ENCODE data around the gene MRPL44. TPM values are rescaled to one million over a fixed set of nuclear protein-coding genes. Genes with fewer than 3 reads are reported as not detected.
A peak's percentile ranks its signal among the peaks of the same experiment; 100 is the strongest.

MRPL44 gene
- total RNA-seq, 1 donor from 2014 or later: 22.7 TPM

- Mint-ChIP-seq H3K4me1 (ENCODE audit: unreplicated experiment) (peaks cover 29% of the 10 kb centered on the region), H3K27me3 (ENCODE audit: unreplicated experiment) (no peaks in the 10 kb centered on the region)
These were observed 13.7 kb upstream of the MRPL44 start for GRCh38 chr2:223943561-223944008.

DNA sequence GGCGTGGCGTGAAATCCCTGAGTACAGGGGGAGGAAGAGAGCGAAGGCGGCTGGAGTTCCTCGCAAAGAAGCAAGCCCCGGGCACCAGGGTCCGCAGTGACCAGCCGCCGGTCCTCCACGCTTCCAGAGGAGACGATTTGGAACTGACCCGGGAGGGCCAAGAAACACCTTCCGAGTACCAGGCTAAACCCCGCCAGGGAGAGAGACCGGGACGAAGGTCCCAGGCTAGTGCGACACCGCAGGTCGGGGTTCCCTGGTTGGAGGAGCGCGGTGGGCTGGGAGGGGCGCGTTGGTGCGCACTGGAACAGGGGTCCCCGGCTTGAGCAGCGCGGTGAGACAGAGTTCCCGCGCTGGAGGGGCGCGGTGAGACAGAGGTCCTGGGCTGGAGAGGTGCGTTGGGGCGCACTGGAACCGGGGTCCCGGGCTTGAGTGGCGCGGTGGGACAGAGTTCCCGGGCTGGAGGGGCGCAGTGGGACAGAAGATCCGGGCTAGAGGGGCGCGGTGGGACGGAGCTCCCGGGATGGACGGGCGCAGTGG is 13.0 kb upstream of the MRPL44 start:
- Mint-ChIP-seq H3K27ac (ENCODE audit: unreplicated experiment) (peak overlapping the region; percentile 95), H3K4me3 (ENCODE audit: unreplicated experiment) (peak overlapping the region; percentile 95), H3K4me1 (ENCODE audit: unreplicated experiment) (peaks cover 29% of the 10 kb centered on the region), H3K36me3 (ENCODE audit: unreplicated experiment) (peaks cover 9% of the 10 kb centered on the region), H3K9me3 (ENCODE audit: unreplicated experiment) (no peaks in the 10 kb centered on the region), H3K27me3 (ENCODE audit: unreplicated experiment) (no peaks in the 10 kb centered on the region)
- DNase-seq (ENCODE audit: extremely low spot score, unreplicated experiment): no peak
- TF ChIP-seq CTCF (IDR thresholded peaks at IDR 0.05): no peak

More at GRCh38 chr2:223943561-223944008, 13.7 kb upstream of the MRPL44 start:
- Mint-ChIP-seq H3K36me3 (ENCODE audit: unreplicated experiment) (peaks cover 9% of the 10 kb centered on the region), H3K4me3 (ENCODE audit: unreplicated experiment) (peak overlapping the region; percentile 95), H3K27ac (ENCODE audit: unreplicated experiment) (peak overlapping the region; percentile 95), H3K9me3 (ENCODE audit: unreplicated experiment) (no peaks in the 10 kb centered on the region)
- no peak for DNase-seq (ENCODE audit: extremely low spot score, unreplicated experiment)
- no peak for TF ChIP-seq CTCF (IDR thresholded peaks at IDR 0.05)

DNA sequence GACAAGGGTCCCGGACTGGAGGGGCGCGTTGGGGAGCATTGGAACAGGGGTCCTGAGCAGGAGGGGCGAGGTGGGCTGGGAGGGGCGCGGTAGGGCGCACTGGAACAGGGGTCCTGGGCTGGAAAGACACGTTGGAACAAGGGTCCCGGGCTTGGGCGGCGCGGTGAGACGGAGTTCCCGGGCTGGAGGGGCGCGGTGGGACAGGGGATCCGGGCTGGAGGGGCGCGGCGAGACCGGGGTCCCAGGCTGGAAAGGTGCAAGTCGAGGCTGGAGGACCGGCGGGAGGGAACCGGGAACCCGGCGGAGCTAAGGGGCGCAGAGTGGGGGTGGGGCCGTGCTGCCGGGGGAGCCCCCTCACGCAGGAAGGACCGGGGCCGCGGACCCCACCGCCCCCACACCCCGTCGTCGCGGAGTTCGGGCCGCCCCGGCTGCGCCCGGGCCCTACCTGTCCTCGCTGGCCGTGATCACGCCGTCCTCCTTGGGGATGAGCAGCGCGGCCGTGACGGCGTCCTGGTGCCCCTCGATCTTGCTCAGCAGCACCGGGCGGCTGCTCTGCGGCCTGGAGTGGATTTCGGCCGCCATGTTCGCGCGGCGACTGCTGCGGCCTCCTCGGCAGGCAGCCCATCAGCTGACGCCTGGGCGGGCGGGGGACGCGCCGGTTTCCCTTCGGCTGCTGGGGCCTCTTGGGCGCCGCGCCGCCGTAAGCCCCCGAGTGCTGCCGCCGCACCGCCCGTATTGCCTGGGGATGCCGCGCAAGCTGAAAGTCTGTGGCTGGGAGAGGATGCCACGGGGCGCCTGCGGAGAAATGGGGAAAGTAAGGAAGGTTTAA is 12.3 kb upstream of the MRPL44 start, which contains the start of gene WDFY1:
Gene WDFY1 (minus strand): TSS at position 633 of the 829 bp plus-strand sequence. CDS start 51 bp downstream, at position 582.
- Mint-ChIP-seq H3K9me3 (ENCODE audit: unreplicated experiment) (no peaks in the 10 kb centered on the region), H3K4me3 (ENCODE audit: unreplicated experiment) (peak within 1 kb of the TSS; percentile 95), H3K27me3 (ENCODE audit: unreplicated experiment) (no peaks in the 10 kb centered on the region), H3K36me3 (ENCODE audit: unreplicated experiment) (peaks cover 5% of the 10 kb centered on the region), H3K27ac (ENCODE audit: unreplicated experiment) (peak within 1 kb of the TSS; percentile 95), H3K4me1 (ENCODE audit: unreplicated experiment) (peaks cover 25% of the 10 kb centered on the region)
- DNase-seq (ENCODE audit: extremely low spot score, unreplicated experiment): peak; percentile 95
- no peak for TF ChIP-seq CTCF (IDR thresholded peaks at IDR 0.05)

DNA sequence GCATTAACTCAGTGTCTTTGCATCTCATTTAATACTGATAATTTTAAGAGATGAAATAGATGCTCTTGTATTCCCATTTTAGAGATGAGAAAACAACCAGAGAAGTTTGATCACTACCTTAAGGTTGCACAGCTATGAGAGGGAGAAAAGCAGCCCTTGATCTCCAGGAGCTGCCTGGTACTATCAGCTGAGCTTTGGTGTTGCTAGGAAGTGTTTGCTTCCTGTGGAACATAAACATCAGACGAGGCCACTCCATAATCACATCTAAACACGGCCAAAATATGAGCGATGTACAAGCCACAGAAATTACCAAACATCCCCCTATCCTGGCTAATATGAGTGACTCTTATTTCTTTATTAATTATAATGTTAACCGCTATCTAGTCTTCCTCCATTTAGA is 11.5 kb upstream of the MRPL44 start:
- DNase-seq (ENCODE audit: extremely low spot score, unreplicated experiment): no peak
- TF ChIP-seq CTCF (IDR thresholded peaks at IDR 0.05): no peak
- Mint-ChIP-seq H3K27ac (ENCODE audit: unreplicated experiment) (no peak overlapping the region), H3K27me3 (ENCODE audit: unreplicated experiment) (no peaks in the 10 kb centered on the region), H3K4me1 (ENCODE audit: unreplicated experiment) (peaks cover 25% of the 10 kb centered on the region), H3K4me3 (ENCODE audit: unreplicated experiment) (no peak overlapping the region), H3K36me3 (ENCODE audit: unreplicated experiment) (peaks cover 5% of the 10 kb centered on the region), H3K9me3 (ENCODE audit: unreplicated experiment) (no peaks in the 10 kb centered on the region)

- Mint-ChIP-seq H3K4me1 (ENCODE audit: unreplicated experiment) (peaks cover 14% of the 10 kb centered on the region), H3K4me3 (ENCODE audit: unreplicated experiment) (no peak overlapping the region), H3K27ac (ENCODE audit: unreplicated experiment) (no peak overlapping the region), H3K9me3 (ENCODE audit: unreplicated experiment) (no peaks in the 10 kb centered on the region), H3K36me3 (ENCODE audit: unreplicated experiment) (peaks cover 3% of the 10 kb centered on the region), H3K27me3 (ENCODE audit: unreplicated experiment) (no peaks in the 10 kb centered on the region)
- DNase-seq (ENCODE audit: extremely low spot score, unreplicated experiment): no peak
- TF ChIP-seq CTCF (IDR thresholded peaks at IDR 0.05): no peak
These were observed 9.5 kb upstream of the MRPL44 start for GRCh38 chr2:223947711-223948205.
